OCI-LY1 (cell line): Measurements from ENCODE around the gene ISCU.

Source experiments
- CTCF ChIP-seq: fragments of 200-600 bp; sonication (generic), shearing (Covaris generic); IDR thresholded peaks from 2 replicates; pipeline ENCODE4 v1.5.1; 2017; ENCODE audit warnings: mild to moderate bottlenecking, antibody characterized with exemption, low read length, moderate library complexity, mixed read lengths
- EZH2 ChIP-seq: fragments of 200-600 bp; sonication (generic), shearing (Covaris generic); IDR thresholded peaks from 2 replicates; pipeline ENCODE4 v1.8.0; 2017; ENCODE audit warnings: borderline replicate concordance, mixed run types, mild to moderate bottlenecking, antibody characterized with exemption, low read length, moderate library complexity, mixed read lengths

GRCh38 chr12:108566452-108566851 lies 4.1 kb downstream of the ISCU start:
- no peak for TF ChIP-seq CTCF
- TF ChIP-seq EZH2, result no peak
